Heart right ventricle (tissue), 16 donors: ENCODE measurements around the gene CLHC1. TPM values are rescaled to one million over a fixed set of nuclear protein-coding genes. Genes with fewer than 3 reads are reported as not detected.

Experiments used
- ATAC-seq, 8 donors: fragments of 200-7000 bp; cut with Tn5 transposase; one replicate each; pipeline ENCODE4 v1.9.1; 2020; ENCODE audit warnings: mild to moderate bottlenecking in 8 of 8, moderate library complexity in 8 of 8, moderate number of reproducible peaks in 1 of 8
- DNase-seq, 2 donors: peaks; one replicate each; pipeline ENCODE4 v3.0.0-alpha.2; 2020
- H3K27ac ChIP-seq, 10 donors: fragments of 200-600 bp; sonication (generic) in 2 of 10; one replicate each; pipeline versions ENCODE4 v1.5.0 to v1.8.0; 2020 to 2022; ENCODE audit warnings: mild to moderate bottlenecking in 3 of 10
- H3K27me3 ChIP-seq, 7 donors: fragments of 200-600 bp; one replicate each; pipeline ENCODE4 v1.8.0; 2021 to 2022; ENCODE audit warnings: mild to moderate bottlenecking in 2 of 7
- H3K36me3 ChIP-seq, 9 donors: fragments of 200-600 bp; sonication (generic) in 1 of 9; one replicate each; pipeline versions ENCODE4 v1.5.0 to v1.8.0; 2020 to 2022; ENCODE audit warnings: mild to moderate bottlenecking in 2 of 9
- H3K4me1 ChIP-seq, 9 donors: fragments of 200-600 bp; sonication (generic) in 1 of 9; one replicate each; pipeline versions ENCODE4 v1.5.0 to v1.8.0; 2020 to 2022; ENCODE audit warnings: mild to moderate bottlenecking in 4 of 9
- H3K4me3 ChIP-seq, 10 donors: fragments of 200-600 bp; sonication (generic) in 2 of 10; one replicate each; pipeline versions ENCODE4 v1.5.0 to v1.8.0; 2020 to 2022; ENCODE audit warnings: mild to moderate bottlenecking in 7 of 10, moderate library complexity in 2 of 10
- H3K9me3 ChIP-seq, 11 donors: fragments of 200-600 bp in 10 of 11; sonication (generic) in 2 of 11; one replicate each; pipeline versions ENCODE4 v1.5.0 to v1.8.0; 2013 to 2022; ENCODE audit warnings: mild to moderate bottlenecking in 2 of 11, control low read depth in 1 of 11, moderate library complexity in 1 of 11
- CTCF ChIP-seq, 9 donors: fragments of 200-600 bp; sonication (generic) in 2 of 9; IDR thresholded peaks; one replicate each; pipeline versions ENCODE4 v1.5.0 to v1.8.0; 2021 to 2022; ENCODE audit warnings: antibody characterized with exemption in 9 of 9, mild to moderate bottlenecking in 5 of 9, moderate library complexity in 1 of 9
- WGBS, 2 donors: extraction: QIAGEN DNeasy Blood & Tissue Kit; methylation state at CpG; one replicate each; pipeline ENCODE4 v1.1.7; 2013; ENCODE audit warnings: inconsistent platforms in 1 of 2; 5-methylcytosine and 5-hydroxymethylcytosine counted together
- intact Hi-C, 10 donors: fragments of 100-400 bp; cut with DNase I; formaldehyde crosslinking; loops; one replicate each; pipeline versions ENCODE4 v1.11.1 to v1.14.2; 2022
- polyA plus RNA-seq, 2 donors: library from polyadenylated mRNA; stranded (reverse); fragments of 200-250 nt; gene quantifications; one replicate each; pipeline ENCODE4 v1.2.3, GENCODE V29; 2013
- total RNA-seq, 10 donors: library from RNA; stranded (reverse); fragmentation: NEBNext Ultra II Directional in 3 of 10; extraction: Animal tissue kit (Norgen Biotek cat#: 25700) in 3 of 10; gene quantifications; one replicate each; pipeline versions ENCODE4 v1.2.1 to v1.2.4, GENCODE V29; 2021 to 2023
- donor health status: Arrhythmogenic right ventricular cardiomyopathy.
- donor health status: ischemic (EF 13 %, LVEDD 7.1; RV severe dilation, severe dysfunction).
- donor health status: healthy with polysubstance abuse.
- donor health status: DM: no; HTN: yes; CAD: no.
- donor health status: DM: no; HTN: no; CAD: no.
- donor health status: ischemic (EF 25% LVEDD 6.9; RV normal size, moderate dysfunction).
- donor health status: ischemic (EF 25% LVEDD 5.7; RV mildly dilated, moderate dysfunction).
- donor health status: healthy.
- donor health status: DM: yes; HTN: yes; CAD: no.
- donor health status: Ischemic cardiomyopathy.
- donor health status: ischemic (EF 35%, LVEDD 5.7; RV mildly dilated, moderate dysfunction).
- donor health status: nonischemic (EF 11% LVEDD 7.7; RV severe dilation, severe dysfunction).
- donor health status: DM: yes; HTN: yes; CAD: no.
- donor health status: PGD.
- donor health status: ischemic (EF 29% LVEDD 5.4; RV normal size, mild dysfunction).
- donor health status: nonischemic (EF 23%, LVEDD 6.1; RV moderate dilation, normal function).

CLHC1 gene
- total and polyA plus RNA-seq, 12 donors = 1.7 to 9.7 (median 6.3) TPM

DNA sequence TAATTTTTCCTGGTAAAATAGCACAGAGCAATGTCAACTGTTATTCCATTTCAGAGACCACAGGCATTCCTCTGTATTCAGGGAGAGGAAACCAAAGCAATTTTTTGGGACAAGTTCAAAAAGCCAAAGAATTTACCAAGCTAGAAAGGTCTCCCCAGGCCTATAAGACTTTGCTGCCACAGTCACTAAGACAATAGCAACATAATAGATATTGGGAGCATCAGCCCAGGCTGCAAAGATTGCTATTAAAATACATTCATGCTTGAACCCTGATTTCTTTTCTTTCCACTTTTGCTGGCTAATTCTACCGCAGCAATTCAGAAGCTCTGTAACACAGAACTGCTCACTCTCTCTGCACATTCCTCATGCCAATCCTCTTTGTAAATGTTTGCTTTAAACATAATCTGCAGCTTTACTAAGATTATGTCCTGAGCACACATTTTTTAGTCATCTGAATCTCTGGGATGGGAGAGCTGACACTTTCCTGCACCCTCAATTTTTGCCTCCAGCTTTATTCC lies 76.3 kb downstream of the CLHC1 start:
- H3K27me3 ChIP-seq = no peaks in the 10 kb centered on the region
- no peak for ATAC-seq
- no peak overlapping the region for H3K4me3 ChIP-seq
- H3K36me3 ChIP-seq = no peaks in the 10 kb centered on the region
- DNase-seq = no peak
- H3K27ac ChIP-seq = peak overlapping the region in 2 of 10 donors; percentile 8 to 20
- H3K4me1 ChIP-seq = peaks cover 25 to 86% (median 47%) of the 10 kb centered on the region in 9 donors
- intact Hi-C loops = loop anchor here in 4 of 10 donors (5.0 kb wide), 3 partner anchors 34 to 104 kb away; partner anchors contain the start of gene RTN4 (in 1 of the 4)
- H3K9me3 ChIP-seq = no peaks in the 10 kb centered on the region
- TF ChIP-seq CTCF (IDR thresholded peaks at IDR 0.05) = no peak
- whole genome bisulfite sequencing, 2 donors = 69 to 73% methylated on average over 1 of the region's 1 CpG

GRCh38 chr2:55155206-55155605 lies 76.9 kb downstream of the CLHC1 start:
- DNase-seq (no peak), ATAC-seq (no peak)
- intact Hi-C loops = loop anchor here in 4 of 10 donors (5.0 kb wide), 3 partner anchors 33 to 103 kb away; partner anchors contain the start of gene RTN4 (in 1 of the 4)
- peak overlapping the region in 2 of 10 donors; percentile 8 to 27 for H3K27ac ChIP-seq
- H3K9me3 ChIP-seq = no peaks in the 10 kb centered on the region
- no peak overlapping the region for H3K4me3 ChIP-seq
- H3K4me1 ChIP-seq = peaks cover 25 to 84% (median 47%) of the 10 kb centered on the region in 9 donors
- no peak for TF ChIP-seq CTCF (IDR thresholded peaks at IDR 0.05)
- H3K36me3 ChIP-seq = no peaks in the 10 kb centered on the region
- 82 to 85% methylated on average over 4 of the region's 4 CpGs for WGBS, 2 donors
- no peaks in the 10 kb centered on the region for H3K27me3 ChIP-seq

DNA sequence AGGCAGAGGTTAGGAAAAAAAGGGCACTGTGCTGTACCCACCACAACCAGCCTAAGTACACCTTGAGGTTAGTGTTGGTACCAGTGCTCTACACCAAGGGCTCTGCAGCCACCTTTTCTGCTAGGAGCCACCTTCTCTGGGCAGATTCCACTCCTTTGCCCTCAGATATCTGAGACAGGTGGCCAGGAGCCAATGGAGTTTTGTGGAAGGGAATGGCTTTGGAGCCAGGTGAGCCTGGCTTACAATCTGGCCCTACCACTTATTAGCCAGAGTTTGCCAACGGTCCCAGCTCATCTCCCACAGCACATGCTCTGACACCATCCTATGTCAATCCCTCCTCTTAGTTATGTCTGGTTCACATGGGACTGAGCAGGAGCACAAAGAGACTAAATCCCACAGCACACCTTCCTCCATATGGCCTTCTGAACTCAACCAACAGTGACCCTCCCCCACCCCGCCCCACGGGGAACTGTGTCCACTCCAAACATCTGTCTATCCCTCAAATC lies 77.5 kb downstream of the CLHC1 start:
- TF ChIP-seq CTCF (IDR thresholded peaks at IDR 0.05) = no peak
- Histone ChIP-seq H3K4me1 (peaks cover 25 to 80% (median 46%) of the 10 kb centered on the region in 9 donors), H3K27ac (no peak overlapping the region), H3K9me3 (no peaks in the 10 kb centered on the region), H3K36me3 (no peaks in the 10 kb centered on the region), H3K4me3 (no peak overlapping the region), H3K27me3 (no peaks in the 10 kb centered on the region)
- intact Hi-C loops = loop anchor here in 4 of 10 donors (5.0 kb wide), 3 partner anchors 32 to 102 kb away; partner anchors contain the start of gene RTN4 (in 1 of the 4)
- WGBS, 2 donors = 90 to 92% methylated on average over 3 of the region's 3 CpGs
- DNase-seq = no peak
- no peak for ATAC-seq

DNA sequence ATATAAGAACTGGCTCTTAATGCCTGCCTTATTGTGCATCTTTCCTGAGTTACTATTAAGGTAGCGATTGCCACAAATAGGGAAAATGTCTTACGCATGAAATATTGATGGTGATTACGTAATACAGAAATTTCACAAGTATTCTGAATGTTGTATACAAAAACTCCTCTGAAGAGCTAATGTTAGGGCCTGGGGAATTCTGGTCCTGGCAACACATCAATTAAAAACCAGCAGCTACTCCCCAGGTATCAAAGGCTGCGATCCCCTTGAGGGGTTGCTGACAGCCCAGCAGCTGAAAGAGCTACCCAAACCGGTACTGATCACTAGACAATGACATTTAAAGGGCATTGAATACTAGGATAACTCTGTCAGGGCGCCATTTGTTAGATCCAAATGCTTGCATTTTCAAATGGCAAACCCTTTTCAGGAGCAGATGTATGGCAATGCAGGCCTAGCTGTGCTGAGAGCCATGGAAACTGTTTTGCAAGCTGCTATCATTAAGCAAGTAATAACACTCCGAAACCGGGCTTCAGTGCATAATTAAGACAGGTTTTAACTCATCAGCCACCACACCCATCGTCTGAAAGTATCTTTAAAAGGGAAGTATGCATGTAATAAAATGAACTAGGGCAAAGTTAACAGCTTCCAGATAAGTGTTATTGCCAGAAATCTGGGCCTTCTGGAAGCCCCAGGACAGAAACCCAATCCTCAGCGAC lies 78.4 kb downstream of the CLHC1 start:
- H3K4me3 ChIP-seq = no peak overlapping the region
- H3K9me3 ChIP-seq = no peaks in the 10 kb centered on the region
- no peak overlapping the region for H3K27ac ChIP-seq
- H3K27me3 ChIP-seq = no peaks in the 10 kb centered on the region
- no peak for DNase-seq
- WGBS, 2 donors = 77 to 82% methylated on average over 10 of the region's 10 CpGs
- H3K4me1 ChIP-seq = peaks cover 21 to 73% (median 38%) of the 10 kb centered on the region in 9 donors
- ATAC-seq = no peak
- intact Hi-C loops = no loop called here
- TF ChIP-seq CTCF (IDR thresholded peaks at IDR 0.05) = no peak
- no peaks in the 10 kb centered on the region for H3K36me3 ChIP-seq
